ENCODE results near the gene DHRS9.

DHRS9 gene

DNA sequence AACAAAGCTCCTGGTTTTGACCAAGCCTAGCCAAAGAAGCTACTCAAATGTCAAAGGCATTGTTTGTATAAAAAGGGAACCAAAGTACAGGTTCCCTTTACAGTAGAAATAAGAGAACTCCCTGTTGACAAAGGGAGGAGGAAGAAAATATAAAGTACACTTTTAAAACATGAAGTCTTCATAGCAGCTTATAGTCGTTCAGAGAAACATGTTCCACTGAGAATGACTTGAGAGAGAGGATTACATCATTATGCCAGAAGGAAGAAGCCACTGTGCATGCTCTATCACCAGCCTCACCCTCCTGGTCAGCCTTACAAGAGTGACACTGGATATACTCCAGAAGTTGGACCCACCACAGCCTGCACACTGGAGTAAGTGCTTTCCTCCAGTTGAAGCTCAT, 2.5 kb upstream of the DHRS9 start:
- ATAC-seq: no peak

DNA sequence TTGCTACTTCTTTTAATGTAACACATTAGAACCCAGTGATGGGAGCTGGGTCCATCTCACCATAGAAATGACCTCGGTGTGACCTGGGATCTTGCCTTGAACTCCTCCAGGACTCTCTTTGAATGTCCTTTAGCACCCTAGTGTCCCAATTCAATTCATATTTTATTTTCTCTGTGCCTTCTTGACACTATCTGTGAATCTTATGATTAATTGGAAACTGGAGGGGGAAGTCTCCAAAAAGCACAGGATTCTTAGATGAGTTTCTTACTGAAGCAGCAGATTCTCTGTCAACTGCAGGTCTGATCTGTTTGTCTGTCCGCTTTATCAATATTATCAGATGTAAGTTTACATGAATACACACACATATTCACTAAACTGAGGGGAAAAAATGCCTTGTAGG, 470 bp downstream of the DHRS9 start:
- ATAC-seq: no peak
- TF ChIP-seq ESRRG (CRISPR knock-in tag; IDR thresholded peaks at IDR 0.05) (no peak), TCF4 (CRISPR knock-in tag; IDR thresholded peaks at IDR 0.05; ENCODE audit: borderline replicate concordance) (no peak), GLIS3 (CRISPR knock-in tag; IDR thresholded peaks at IDR 0.05) (no peak), ZNF8 (CRISPR knock-in tag; IDR thresholded peaks at IDR 0.05) (no peak), ISL1 (CRISPR knock-in tag; IDR thresholded peaks at IDR 0.05) (no peak), ZFP30 (CRISPR knock-in tag; IDR thresholded peaks at IDR 0.05) (no peak)

More for the DNA sequence above, 2.5 kb upstream of the DHRS9 start:
- TF ChIP-seq, protein P1, sequence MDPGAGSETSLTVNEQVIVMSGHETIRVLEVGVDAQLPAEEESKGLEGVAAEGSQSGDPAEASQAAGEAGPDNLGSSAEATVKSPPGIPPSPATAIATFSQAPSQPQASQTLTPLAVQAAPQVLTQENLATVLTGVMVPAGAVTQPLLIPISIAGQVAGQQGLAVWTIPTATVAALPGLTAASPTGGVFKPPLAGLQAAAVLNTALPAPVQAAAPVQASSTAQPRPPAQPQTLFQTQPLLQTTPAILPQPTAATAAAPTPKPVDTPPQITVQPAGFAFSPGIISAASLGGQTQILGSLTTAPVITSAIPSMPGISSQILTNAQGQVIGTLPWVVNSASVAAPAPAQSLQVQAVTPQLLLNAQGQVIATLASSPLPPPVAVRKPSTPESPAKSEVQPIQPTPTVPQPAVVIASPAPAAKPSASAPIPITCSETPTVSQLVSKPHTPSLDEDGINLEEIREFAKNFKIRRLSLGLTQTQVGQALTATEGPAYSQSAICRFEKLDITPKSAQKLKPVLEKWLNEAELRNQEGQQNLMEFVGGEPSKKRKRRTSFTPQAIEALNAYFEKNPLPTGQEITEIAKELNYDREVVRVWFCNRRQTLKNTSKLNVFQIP (CRISPR knock-in tag; IDR thresholded peaks at IDR 0.05; ENCODE audit: borderline replicate concordance, low read depth): no peak
- no peak for TF ChIP-seq ZNF8 (CRISPR knock-in tag; IDR thresholded peaks at IDR 0.05)
- TF ChIP-seq RARB (CRISPR knock-in tag; IDR thresholded peaks at IDR 0.05): no peak
- TF ChIP-seq ZNF565 (CRISPR knock-in tag; conservative IDR thresholded peaks at IDR 0.05; ENCODE audit: low read depth): no peak
- TF ChIP-seq ZFP3 (CRISPR knock-in tag; IDR thresholded peaks at IDR 0.05): no peak
- no peak for TF ChIP-seq PPARA (CRISPR knock-in tag; IDR thresholded peaks at IDR 0.05; ENCODE audit: borderline replicate concordance)

DNA sequence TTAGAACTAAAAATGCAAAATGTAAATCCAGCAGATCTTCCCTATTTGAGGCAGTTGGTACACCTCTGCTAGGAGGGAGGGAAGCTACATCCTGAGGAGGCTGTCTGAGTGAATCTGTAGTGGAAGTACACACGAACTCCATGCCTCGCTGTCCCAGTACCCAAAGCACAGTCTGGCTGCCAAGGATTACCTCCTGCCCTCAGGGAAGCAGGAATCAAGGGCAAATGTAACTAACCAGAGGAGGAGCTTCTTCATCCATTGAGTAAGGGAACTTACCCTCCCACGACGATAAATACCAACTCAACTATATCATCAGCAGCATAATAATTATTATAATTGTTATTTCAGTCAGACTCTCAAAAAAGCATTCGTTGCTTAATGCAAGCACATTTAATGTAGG, 2.1 kb downstream of the DHRS9 start:
- ATAC-seq: no peak
- TF ChIP-seq PPARA (CRISPR knock-in tag; IDR thresholded peaks at IDR 0.05; ENCODE audit: borderline replicate concordance): no peak
- TF ChIP-seq CSDC2 (CRISPR knock-in tag; IDR thresholded peaks at IDR 0.05): no peak
- TF ChIP-seq ESRRG (CRISPR knock-in tag; IDR thresholded peaks at IDR 0.05): no peak
- TF ChIP-seq ZFP30 (CRISPR knock-in tag; IDR thresholded peaks at IDR 0.05): no peak
- TF ChIP-seq, protein P1 (CRISPR knock-in tag; IDR thresholded peaks at IDR 0.05; ENCODE audit: borderline replicate concordance, low read depth): no peak
- TF ChIP-seq SNAI2 (CRISPR knock-in tag; IDR thresholded peaks at IDR 0.05): no peak
- no peak for TF ChIP-seq BACH2 (CRISPR knock-in tag; IDR thresholded peaks at IDR 0.05; ENCODE audit: borderline replicate concordance)
- TF ChIP-seq GLIS3 (CRISPR knock-in tag; IDR thresholded peaks at IDR 0.05): no peak
- no peak for TF ChIP-seq RARB (CRISPR knock-in tag; IDR thresholded peaks at IDR 0.05)
- no peak for TF ChIP-seq ZNF70 (CRISPR knock-in tag; IDR thresholded peaks at IDR 0.05)
- TF ChIP-seq, protein P2, sequence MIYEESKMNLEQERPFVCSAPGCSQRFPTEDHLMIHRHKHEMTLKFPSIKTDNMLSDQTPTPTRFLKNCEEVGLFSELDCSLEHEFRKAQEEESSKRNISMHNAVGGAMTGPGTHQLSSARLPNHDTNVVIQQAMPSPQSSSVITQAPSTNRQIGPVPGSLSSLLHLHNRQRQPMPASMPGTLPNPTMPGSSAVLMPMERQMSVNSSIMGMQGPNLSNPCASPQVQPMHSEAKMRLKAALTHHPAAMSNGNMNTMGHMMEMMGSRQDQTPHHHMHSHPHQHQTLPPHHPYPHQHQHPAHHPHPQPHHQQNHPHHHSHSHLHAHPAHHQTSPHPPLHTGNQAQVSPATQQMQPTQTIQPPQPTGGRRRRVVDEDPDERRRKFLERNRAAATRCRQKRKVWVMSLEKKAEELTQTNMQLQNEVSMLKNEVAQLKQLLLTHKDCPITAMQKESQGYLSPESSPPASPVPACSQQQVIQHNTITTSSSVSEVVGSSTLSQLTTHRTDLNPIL (CRISPR knock-in tag; IDR thresholded peaks at IDR 0.05; ENCODE audit: low read depth): no peak
- no peak for TF ChIP-seq ISL1 (CRISPR knock-in tag; IDR thresholded peaks at IDR 0.05)

DNA sequence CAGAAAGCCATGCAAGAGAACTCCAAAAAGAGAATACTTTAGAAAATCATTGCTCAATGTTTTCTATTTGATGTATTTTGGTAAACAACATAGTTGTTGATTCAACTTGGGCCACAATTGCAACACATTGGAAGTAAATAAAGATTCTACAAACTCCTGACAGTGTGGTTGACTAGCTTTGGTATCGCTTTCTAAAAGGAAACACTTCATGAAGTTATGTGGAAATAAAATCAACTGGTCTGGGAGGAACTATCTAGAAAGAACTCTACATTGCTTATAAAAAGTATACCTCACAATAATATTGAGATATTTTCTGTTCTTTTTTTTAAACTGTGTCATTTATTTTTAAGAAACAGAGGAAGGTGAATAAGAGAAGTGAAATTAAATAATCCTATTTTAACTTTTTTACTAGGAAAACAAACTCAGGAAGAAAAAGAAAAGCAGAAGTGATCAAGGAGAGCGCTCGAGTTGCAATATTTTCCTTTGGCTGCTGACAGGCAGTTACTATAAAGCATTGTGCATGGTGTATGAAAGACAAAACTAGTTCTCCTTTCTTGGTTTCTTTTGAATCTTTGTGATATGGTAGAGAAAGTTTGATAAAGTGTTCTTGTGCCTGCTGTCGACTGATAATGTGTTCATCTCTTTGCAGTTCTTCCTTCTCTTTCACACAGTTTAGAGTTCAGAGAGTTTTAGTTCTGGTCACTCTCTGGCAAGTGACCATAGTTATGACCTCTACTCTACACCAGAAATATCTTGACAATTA, 3.0 kb downstream of the DHRS9 start:
- no peak for ATAC-seq
- TF ChIP-seq CSDC2 (CRISPR knock-in tag; IDR thresholded peaks at IDR 0.05) (no peak), ZNF8 (CRISPR knock-in tag; IDR thresholded peaks at IDR 0.05) (no peak), ZNF70 (CRISPR knock-in tag; IDR thresholded peaks at IDR 0.05) (no peak), ESRRG (CRISPR knock-in tag; IDR thresholded peaks at IDR 0.05) (no peak), PPARA (CRISPR knock-in tag; IDR thresholded peaks at IDR 0.05; ENCODE audit: borderline replicate concordance) (no peak), ZFP30 (CRISPR knock-in tag; IDR thresholded peaks at IDR 0.05) (no peak)

DNA sequence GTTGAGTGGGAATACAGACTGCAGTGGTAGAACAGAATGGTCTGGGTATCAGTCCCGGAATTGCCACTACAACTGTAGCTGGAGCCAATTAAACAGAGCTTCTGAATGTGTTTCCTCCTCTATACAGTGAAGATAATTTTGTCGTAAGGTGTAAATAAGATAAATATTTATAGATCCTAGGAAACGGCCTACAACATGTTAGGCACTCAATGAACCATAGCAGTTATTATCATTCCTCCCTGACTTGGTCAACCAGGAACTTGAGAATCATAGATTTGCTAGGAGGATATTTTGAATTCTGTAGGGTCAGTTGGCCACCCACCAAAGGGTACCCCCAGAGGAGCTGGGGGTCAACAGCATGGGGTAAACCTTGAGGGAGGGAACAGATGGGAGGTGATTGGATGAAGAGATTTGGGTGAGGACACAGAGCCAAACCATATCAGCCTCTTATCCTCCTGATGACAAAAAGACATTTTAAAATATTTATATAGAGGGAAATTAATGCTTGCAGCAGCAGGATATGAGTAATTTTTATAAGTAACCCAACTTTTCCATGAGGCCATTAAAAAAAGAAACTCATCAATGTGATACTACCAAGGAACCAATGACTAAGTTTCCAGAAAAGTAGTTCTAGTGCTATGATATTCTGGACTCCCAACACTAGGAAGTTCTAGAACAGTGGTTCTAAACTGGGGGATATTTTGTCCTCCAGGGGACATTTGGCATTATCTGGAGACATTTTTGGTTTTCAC, 4.0 kb downstream of the DHRS9 start:
- no peak for ATAC-seq
- no peak for TF ChIP-seq RARB (CRISPR knock-in tag; IDR thresholded peaks at IDR 0.05)
- no peak for TF ChIP-seq TCF4 (CRISPR knock-in tag; IDR thresholded peaks at IDR 0.05; ENCODE audit: borderline replicate concordance)
- TF ChIP-seq ISL1 (CRISPR knock-in tag; IDR thresholded peaks at IDR 0.05): no peak
- TF ChIP-seq, protein P3, sequence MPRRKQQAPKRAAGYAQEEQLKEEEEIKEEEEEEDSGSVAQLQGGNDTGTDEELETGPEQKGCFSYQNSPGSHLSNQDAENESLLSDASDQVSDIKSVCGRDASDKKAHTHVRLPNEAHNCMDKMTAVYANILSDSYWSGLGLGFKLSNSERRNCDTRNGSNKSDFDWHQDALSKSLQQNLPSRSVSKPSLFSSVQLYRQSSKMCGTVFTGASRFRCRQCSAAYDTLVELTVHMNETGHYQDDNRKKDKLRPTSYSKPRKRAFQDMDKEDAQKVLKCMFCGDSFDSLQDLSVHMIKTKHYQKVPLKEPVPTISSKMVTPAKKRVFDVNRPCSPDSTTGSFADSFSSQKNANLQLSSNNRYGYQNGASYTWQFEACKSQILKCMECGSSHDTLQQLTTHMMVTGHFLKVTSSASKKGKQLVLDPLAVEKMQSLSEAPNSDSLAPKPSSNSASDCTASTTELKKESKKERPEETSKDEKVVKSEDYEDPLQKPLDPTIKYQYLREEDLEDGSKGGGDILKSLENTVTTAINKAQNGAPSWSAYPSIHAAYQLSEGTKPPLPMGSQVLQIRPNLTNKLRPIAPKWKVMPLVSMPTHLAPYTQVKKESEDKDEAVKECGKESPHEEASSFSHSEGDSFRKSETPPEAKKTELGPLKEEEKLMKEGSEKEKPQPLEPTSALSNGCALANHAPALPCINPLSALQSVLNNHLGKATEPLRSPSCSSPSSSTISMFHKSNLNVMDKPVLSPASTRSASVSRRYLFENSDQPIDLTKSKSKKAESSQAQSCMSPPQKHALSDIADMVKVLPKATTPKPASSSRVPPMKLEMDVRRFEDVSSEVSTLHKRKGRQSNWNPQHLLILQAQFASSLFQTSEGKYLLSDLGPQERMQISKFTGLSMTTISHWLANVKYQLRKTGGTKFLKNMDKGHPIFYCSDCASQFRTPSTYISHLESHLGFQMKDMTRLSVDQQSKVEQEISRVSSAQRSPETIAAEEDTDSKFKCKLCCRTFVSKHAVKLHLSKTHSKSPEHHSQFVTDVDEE (CRISPR knock-in tag; IDR thresholded peaks at IDR 0.05): no peak
- no peak for TF ChIP-seq ZNF70 (CRISPR knock-in tag; IDR thresholded peaks at IDR 0.05)
- TF ChIP-seq, protein P4, sequence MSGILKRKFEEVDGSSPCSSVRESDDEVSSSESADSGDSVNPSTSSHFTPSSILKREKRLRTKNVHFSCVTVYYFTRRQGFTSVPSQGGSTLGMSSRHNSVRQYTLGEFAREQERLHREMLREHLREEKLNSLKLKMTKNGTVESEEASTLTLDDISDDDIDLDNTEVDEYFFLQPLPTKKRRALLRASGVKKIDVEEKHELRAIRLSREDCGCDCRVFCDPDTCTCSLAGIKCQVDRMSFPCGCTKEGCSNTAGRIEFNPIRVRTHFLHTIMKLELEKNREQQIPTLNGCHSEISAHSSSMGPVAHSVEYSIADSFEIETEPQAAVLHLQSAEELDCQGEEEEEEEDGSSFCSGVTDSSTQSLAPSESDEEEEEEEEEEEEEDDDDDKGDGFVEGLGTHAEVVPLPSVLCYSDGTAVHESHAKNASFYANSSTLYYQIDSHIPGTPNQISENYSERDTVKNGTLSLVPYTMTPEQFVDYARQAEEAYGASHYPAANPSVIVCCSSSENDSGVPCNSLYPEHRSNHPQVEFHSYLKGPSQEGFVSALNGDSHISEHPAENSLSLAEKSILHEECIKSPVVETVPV (CRISPR knock-in tag; IDR thresholded peaks at IDR 0.05): no peak
- TF ChIP-seq ZFP30 (CRISPR knock-in tag; IDR thresholded peaks at IDR 0.05): no peak
- TF ChIP-seq TOX (CRISPR knock-in tag; IDR thresholded peaks at IDR 0.05; ENCODE audit: borderline replicate concordance): no peak
- TF ChIP-seq ZC3H10 (CRISPR knock-in tag; IDR thresholded peaks at IDR 0.05): no peak
- TF ChIP-seq BACH2 (CRISPR knock-in tag; IDR thresholded peaks at IDR 0.05; ENCODE audit: borderline replicate concordance): no peak
- no peak for TF ChIP-seq ZNF565 (CRISPR knock-in tag; conservative IDR thresholded peaks at IDR 0.05; ENCODE audit: low read depth)
- TF ChIP-seq ZFP3 (CRISPR knock-in tag; IDR thresholded peaks at IDR 0.05): no peak
- no peak for TF ChIP-seq SNAI2 (CRISPR knock-in tag; IDR thresholded peaks at IDR 0.05)
- TF ChIP-seq ZNF8 (CRISPR knock-in tag; IDR thresholded peaks at IDR 0.05): no peak
- TF ChIP-seq, protein P2 (CRISPR knock-in tag; IDR thresholded peaks at IDR 0.05; ENCODE audit: low read depth): no peak

Data from SK-N-SH treated with all-trans-retinoic acid at 6 μM for 48 hours (cell line).